ENCODE measurements around the gene FBXO10. TPM values are rescaled to one million over a fixed set of nuclear protein-coding genes. Genes with fewer than 3 reads are reported as not detected.

The FBXO10 gene, protein sequence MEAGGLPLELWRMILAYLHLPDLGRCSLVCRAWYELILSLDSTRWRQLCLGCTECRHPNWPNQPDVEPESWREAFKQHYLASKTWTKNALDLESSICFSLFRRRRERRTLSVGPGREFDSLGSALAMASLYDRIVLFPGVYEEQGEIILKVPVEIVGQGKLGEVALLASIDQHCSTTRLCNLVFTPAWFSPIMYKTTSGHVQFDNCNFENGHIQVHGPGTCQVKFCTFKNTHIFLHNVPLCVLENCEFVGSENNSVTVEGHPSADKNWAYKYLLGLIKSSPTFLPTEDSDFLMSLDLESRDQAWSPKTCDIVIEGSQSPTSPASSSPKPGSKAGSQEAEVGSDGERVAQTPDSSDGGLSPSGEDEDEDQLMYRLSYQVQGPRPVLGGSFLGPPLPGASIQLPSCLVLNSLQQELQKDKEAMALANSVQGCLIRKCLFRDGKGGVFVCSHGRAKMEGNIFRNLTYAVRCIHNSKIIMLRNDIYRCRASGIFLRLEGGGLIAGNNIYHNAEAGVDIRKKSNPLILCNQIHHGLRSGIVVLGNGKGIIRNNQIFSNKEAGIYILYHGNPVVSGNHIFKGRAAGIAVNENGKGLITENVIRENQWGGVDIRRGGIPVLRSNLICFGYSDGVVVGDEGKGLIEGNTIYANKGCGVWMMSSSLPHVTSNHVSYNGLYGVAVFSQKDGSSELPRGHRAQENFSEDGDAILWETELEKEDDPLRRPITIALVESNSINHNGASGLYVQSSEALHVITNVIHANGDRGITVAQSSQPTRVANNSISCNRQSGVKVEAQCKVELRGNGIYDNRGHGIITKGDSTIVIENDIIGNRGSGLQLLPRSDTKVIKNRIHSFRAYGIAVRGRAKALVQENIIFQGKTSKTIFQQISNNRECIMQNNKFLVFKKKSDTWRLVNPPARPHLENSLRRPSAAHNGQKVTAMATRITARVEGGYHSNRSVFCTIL
- 13.2 and 16.9 TPM in 2 replicates for total RNA-seq

DNA sequence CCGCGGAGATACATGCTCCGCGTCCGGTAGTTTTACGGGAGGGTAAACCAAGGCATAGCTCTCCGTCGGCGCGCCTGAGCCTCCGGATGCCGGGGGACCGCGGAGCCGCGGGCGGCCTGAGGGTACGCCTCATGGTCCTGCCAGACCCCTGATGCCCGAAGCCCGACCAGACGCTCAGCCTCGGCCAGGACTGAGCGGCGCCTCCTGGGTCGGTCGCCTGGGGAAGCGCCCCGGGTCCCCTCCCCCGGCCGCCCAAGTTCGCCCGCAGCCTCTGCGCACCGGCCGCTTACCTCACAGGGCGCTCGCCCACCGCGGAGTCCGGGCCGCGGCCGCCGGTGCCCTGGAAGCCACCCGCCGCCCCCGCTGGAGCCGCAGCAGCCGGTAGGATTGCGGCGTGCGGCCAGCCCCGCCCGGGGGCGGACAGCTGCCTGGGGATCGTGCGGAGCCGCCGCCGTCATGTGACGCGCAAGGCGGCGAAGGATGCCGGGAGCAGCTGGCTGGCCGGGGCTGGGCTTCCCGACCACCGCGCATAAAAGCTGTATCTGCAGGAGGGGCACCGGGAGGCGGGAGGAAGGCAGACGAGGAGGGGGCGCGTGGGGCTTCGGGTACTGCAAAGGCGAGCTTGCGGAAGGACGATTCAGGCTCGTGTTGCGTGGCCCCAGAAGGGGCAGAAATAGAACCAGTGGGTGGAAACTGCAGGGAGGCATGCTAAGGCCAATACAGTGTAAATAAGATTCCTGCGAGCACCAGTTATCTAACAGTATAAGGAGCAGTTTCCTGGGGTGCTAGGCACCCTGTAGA lies at the start of gene FBXO10:
Gene FBXO10, minus strand, starts transcription at position 460 of the 801 bp plus-strand sequence. CDS start 34,612 bp downstream, outside the sequence.
- Histone ChIP-seq H3K4me3 (ENCODE audit: low read depth, low read length) (peak within 1 kb of the TSS; percentile 89), H3K36me3 (ENCODE audit: control insufficient read depth, insufficient read depth, low read length) (no peaks in the 10 kb centered on the region), H3K27me3 (ENCODE audit: control insufficient read depth, insufficient read depth, low read length) (no peaks in the 10 kb centered on the region)
- TF ChIP-seq, protein P1, sequence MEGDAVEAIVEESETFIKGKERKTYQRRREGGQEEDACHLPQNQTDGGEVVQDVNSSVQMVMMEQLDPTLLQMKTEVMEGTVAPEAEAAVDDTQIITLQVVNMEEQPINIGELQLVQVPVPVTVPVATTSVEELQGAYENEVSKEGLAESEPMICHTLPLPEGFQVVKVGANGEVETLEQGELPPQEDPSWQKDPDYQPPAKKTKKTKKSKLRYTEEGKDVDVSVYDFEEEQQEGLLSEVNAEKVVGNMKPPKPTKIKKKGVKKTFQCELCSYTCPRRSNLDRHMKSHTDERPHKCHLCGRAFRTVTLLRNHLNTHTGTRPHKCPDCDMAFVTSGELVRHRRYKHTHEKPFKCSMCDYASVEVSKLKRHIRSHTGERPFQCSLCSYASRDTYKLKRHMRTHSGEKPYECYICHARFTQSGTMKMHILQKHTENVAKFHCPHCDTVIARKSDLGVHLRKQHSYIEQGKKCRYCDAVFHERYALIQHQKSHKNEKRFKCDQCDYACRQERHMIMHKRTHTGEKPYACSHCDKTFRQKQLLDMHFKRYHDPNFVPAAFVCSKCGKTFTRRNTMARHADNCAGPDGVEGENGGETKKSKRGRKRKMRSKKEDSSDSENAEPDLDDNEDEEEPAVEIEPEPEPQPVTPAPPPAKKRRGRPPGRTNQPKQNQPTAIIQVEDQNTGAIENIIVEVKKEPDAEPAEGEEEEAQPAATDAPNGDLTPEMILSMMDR (IDR thresholded peaks at IDR 0.05; ENCODE audit: insufficient read depth, low read length, poor library complexity, severe bottlenecking), result no peak
- DNase-seq (ENCODE audit: low read depth), result peak; percentile 21

- no peaks in the 10 kb centered on the region for H3K27me3 ChIP-seq (ENCODE audit: control insufficient read depth, insufficient read depth, low read length)
- H3K36me3 ChIP-seq (ENCODE audit: control insufficient read depth, insufficient read depth, low read length), result no peaks in the 10 kb centered on the region
- no peak for DNase-seq (ENCODE audit: low read depth)
- no peak overlapping the region for H3K4me3 ChIP-seq (ENCODE audit: low read depth, low read length)
- TF ChIP-seq, protein P1 (IDR thresholded peaks at IDR 0.05; ENCODE audit: insufficient read depth, low read length, poor library complexity, severe bottlenecking), result no peak
Measured at GRCh38 chr9:37625758-37626147, 49.6 kb upstream of the FBXO10 start.

DNA sequence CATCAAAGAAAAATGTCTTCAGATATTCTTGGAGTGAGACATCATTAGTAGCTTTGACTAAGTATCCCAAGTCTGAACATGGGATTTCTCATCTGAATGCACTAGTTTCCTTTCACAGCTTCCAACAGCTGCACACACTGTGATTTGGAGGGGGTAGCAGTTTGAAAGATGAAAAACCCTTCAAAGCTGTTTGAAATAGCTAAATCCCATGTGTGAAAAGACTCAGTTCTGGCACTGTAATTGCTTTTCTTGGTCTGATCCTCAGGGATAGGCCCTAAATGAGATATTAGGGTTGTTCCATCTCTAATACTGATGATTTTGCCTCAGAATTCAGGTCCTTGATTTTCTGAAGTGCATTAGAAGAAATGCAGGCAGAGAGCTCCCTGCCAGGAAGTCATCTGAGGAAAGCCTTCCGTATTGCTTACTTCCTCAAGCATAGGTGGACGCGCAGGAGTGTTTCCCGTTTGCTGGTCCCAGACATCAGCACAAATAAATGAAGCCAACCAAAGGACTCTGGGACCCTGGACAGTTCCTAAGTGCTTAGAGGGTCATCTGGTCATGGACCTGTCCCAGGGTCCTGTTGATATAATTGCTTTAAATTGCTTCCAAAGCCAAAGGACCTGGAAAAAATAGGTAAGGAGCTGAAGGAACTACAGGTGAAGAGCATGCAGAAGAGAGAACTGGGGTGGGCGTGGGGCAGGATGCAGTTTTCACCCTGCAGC lies 49.0 kb upstream of the FBXO10 start:
- Histone ChIP-seq H3K4me3 (ENCODE audit: low read depth, low read length) (no peak overlapping the region), H3K36me3 (ENCODE audit: control insufficient read depth, insufficient read depth, low read length) (no peaks in the 10 kb centered on the region), H3K27me3 (ENCODE audit: control insufficient read depth, insufficient read depth, low read length) (no peaks in the 10 kb centered on the region)
- TF ChIP-seq, protein P1 (IDR thresholded peaks at IDR 0.05; ENCODE audit: insufficient read depth, low read length, poor library complexity, severe bottlenecking), result no peak
- DNase-seq (ENCODE audit: low read depth), result no peak

- Histone ChIP-seq H3K4me3 (ENCODE audit: low read depth, low read length) (no peak overlapping the region), H3K27me3 (ENCODE audit: control insufficient read depth, insufficient read depth, low read length) (no peaks in the 10 kb centered on the region), H3K36me3 (ENCODE audit: control insufficient read depth, insufficient read depth, low read length) (no peaks in the 10 kb centered on the region)
- TF ChIP-seq, protein P1 (IDR thresholded peaks at IDR 0.05; ENCODE audit: insufficient read depth, low read length, poor library complexity, severe bottlenecking), result no peak
- no peak for DNase-seq (ENCODE audit: low read depth)
Measured at GRCh38 chr9:37624073-37624472, 47.9 kb upstream of the FBXO10 start.

- no peak overlapping the region for H3K4me3 ChIP-seq (ENCODE audit: low read depth, low read length)
- DNase-seq (ENCODE audit: low read depth), result no peak
- H3K36me3 ChIP-seq (ENCODE audit: control insufficient read depth, insufficient read depth, low read length), result no peaks in the 10 kb centered on the region
- no peaks in the 10 kb centered on the region for H3K27me3 ChIP-seq (ENCODE audit: control insufficient read depth, insufficient read depth, low read length)
- TF ChIP-seq, protein P1 (IDR thresholded peaks at IDR 0.05; ENCODE audit: insufficient read depth, low read length, poor library complexity, severe bottlenecking), result no peak
Measured at GRCh38 chr9:37623267-37623666, 47.1 kb upstream of the FBXO10 start.
